Endothelial cell of umbilical vein (primary cell): ENCODE results near the gene PPP1R13B. TPM values are rescaled to one million over a fixed set of nuclear protein-coding genes. Genes with fewer than 3 reads are reported as not detected.

ENCODE experiments used
- BruUV-seq: library from RNA; stranded (reverse); fragments of 400-500 nt; replicated peaks from 2 replicates; lab custom pipeline; 2021; lab: Mats Ljungman, UMichigan
- CTCF ChIA-PET: fragments of 300-600, 350-600 bp; sonication (Branson Sonifier 250); formaldehyde crosslinking; loops from one replicate; lab custom pipeline; 2021; ENCODE audit warnings: antibody characterized with exemption, inconsistent platforms; lab: Charles Lee
- POLR2A ChIA-PET: fragments of 300-600, 350-600 bp; sonication (Branson Sonifier 250); formaldehyde crosslinking; loops from one replicate; lab custom pipeline; 2021; ENCODE audit warnings: antibody characterized with exemption, inconsistent platforms; lab: Charles Lee
- DNase-seq: peaks from one replicate; pipeline ENCODE4 v3.0.0-alpha.2; 2011; ENCODE audit warnings: low read depth, low spot score
- FAIRE-seq: peaks from 2 replicates; lab custom pipeline; 2011; peaks lifted over from hg19 to GRCh38; lab: Jason Lieb, UNC
- H2AFZ ChIP-seq: 2 replicates; pipeline ENCODE4 v1.6.0; 2012; ENCODE audit warnings: low read depth, low read length, control low read depth, inconsistent platforms
- H3K27ac ChIP-seq: 2 replicates; pipeline ENCODE4 v1.5.1; 2011; ENCODE audit warnings: low read depth, mild to moderate bottlenecking, control low read depth, low read length, moderate library complexity; ENCODE audit not compliant: insufficient read depth
- H3K27me3 ChIP-seq, 2 experiments: 2 replicates each; pipeline versions ENCODE4 v1.6.0 to v1.6.1; 2011; ENCODE audit warnings: low read length in 2 of 2, mixed read lengths in 1 of 2; ENCODE audit not compliant: control insufficient read depth in 2 of 2, insufficient read depth in 2 of 2
- H3K36me3 ChIP-seq, 2 experiments: 2 replicates in 1 of 2; 3 replicates in 1 of 2; pipeline ENCODE4 v1.5.1; 2011; ENCODE audit warnings: low read length in 2 of 2, mild to moderate bottlenecking in 1 of 2, moderate library complexity in 1 of 2; ENCODE audit not compliant: control insufficient read depth in 2 of 2, insufficient read depth in 2 of 2; ENCODE audit errors: extremely low read depth in 1 of 2
- H3K4me1 ChIP-seq: 3 replicates; pipeline ENCODE4 v1.5.1; 2011; ENCODE audit warnings: mild to moderate bottlenecking, low read length; ENCODE audit not compliant: control insufficient read depth, insufficient read depth; ENCODE audit errors: extremely low read depth
- H3K4me2 ChIP-seq: 2 replicates; pipeline ENCODE4 v1.6.1; 2011; ENCODE audit warnings: low read length, control low read depth, mixed read lengths; ENCODE audit not compliant: insufficient read depth
- H3K4me3 ChIP-seq, 3 experiments: fragments of 200-600 bp in 1 of 3; sonication (generic), shearing (Covaris generic) in 1 of 3; replicated peaks in 1 of 3; 2 replicates each; pipeline ENCODE4 v1.5.1; 2011 to 2016; ENCODE audit warnings: control low read depth in 3 of 3, low read length in 3 of 3, mild to moderate bottlenecking in 2 of 3, inconsistent platforms in 1 of 3, low read depth in 1 of 3, moderate library complexity in 1 of 3; ENCODE audit not compliant: insufficient read depth in 1 of 3
- H3K79me2 ChIP-seq: 2 replicates; pipeline ENCODE4 v1.6.0; 2012; ENCODE audit warnings: low read length, inconsistent platforms; ENCODE audit not compliant: control insufficient read depth, insufficient read depth
- H3K9ac ChIP-seq: replicated peaks from 2 replicates; pipeline ENCODE3; 2011; ENCODE audit warnings: low read length, control low read depth; ENCODE audit not compliant: insufficient read depth; ENCODE audit errors: extremely low read depth
- H3K9me1 ChIP-seq: replicated peaks from 3 replicates; pipeline ENCODE4 v1.6.0; 2011; ENCODE audit warnings: mild to moderate bottlenecking, low read length; ENCODE audit not compliant: control insufficient read depth, insufficient read depth; ENCODE audit errors: extremely low read depth
- H3K9me3 ChIP-seq: replicated peaks from 2 replicates; pipeline ENCODE4 v1.5.1; 2012; ENCODE audit warnings: low read length, inconsistent platforms; ENCODE audit not compliant: control insufficient read depth, insufficient read depth
- H4K20me1 ChIP-seq: replicated peaks from 2 replicates; pipeline ENCODE3; 2011; ENCODE audit warnings: mild to moderate bottlenecking, low read length; ENCODE audit not compliant: control insufficient read depth, insufficient read depth; ENCODE audit errors: extremely low read depth
- EZH2 ChIP-seq: IDR thresholded peaks from 2 replicates; pipeline ENCODE4 v1.6.1; 2012; ENCODE audit warnings: borderline replicate concordance, low read depth, mild to moderate bottlenecking, moderate library complexity, low read length, inconsistent platforms; ENCODE audit not compliant: severe bottlenecking
- FOS ChIP-seq: IDR thresholded peaks from 2 replicates; pipeline ENCODE4 v1.6.1; 2011; ENCODE audit warnings: mild to moderate bottlenecking, low read length, moderate library complexity, borderline replicate concordance; ENCODE audit not compliant: insufficient read depth
- GATA2 ChIP-seq: IDR thresholded peaks from 2 replicates; pipeline ENCODE4 v1.7.0; 2011; ENCODE audit warnings: low read depth, mild to moderate bottlenecking, moderate library complexity, mixed read lengths, low read length; ENCODE audit not compliant: insufficient read length, insufficient read depth
- JUN ChIP-seq: IDR thresholded peaks from 2 replicates; pipeline ENCODE4 v1.6.1; 2011; ENCODE audit warnings: borderline replicate concordance, low read depth; ENCODE audit not compliant: insufficient read length, insufficient read depth
- MAX ChIP-seq: IDR thresholded peaks from 2 replicates; pipeline ENCODE4 v1.6.1; 2011; ENCODE audit not compliant: insufficient read depth, insufficient read length
- MYC ChIP-seq: IDR thresholded peaks from one replicate; pipeline ENCODE4 v1.6.1; 2011; ENCODE audit warnings: mild to moderate bottlenecking, low read depth, low read length
- POLR2A ChIP-seq: IDR thresholded peaks from 2 replicates; pipeline ENCODE4 v1.6.1; 2012; ENCODE audit warnings: low read depth, mild to moderate bottlenecking, control low read depth, low read length
- POLR2AphosphoS5 ChIP-seq: IDR thresholded peaks from 2 replicates; pipeline ENCODE4 v1.6.1; 2012; ENCODE audit warnings: low read depth, mild to moderate bottlenecking, control low read depth, low read length, moderate library complexity; ENCODE audit not compliant: insufficient read depth
- dilution Hi-C: fragments of 300-500 bp; cut with MboI; formaldehyde crosslinking; loops from one replicate; pipeline ENCODE4 v1.15.0; 2019; ENCODE audit warnings: low sequenced_read_pairs; ENCODE audit not compliant: extremely low pct_ligation_motif_present
- intact Hi-C: fragments of 100-400 bp; cut with micrococcal nuclease; formaldehyde crosslinking; loops from one replicate; pipeline ENCODE4 v1.10.0; 2022
- polyA plus RNA-seq, 4 experiments: library from polyadenylated mRNA; depleted of rRNA in 3 of 4; stranded (reverse) in 3 of 4; unstranded in 1 of 4; fragments of >200 nt; gene quantifications; 2 replicates each; pipeline versions ENCODE4 v1.2.1 to v1.2.3, GENCODE V29; 2011 to 2012; ENCODE audit warnings: missing spikeins in 1 of 4
- total RNA-seq: library from RNA; stranded (reverse); gene quantifications from 2 replicates; pipeline ENCODE4 v1.2.3, GENCODE V29; 2021
- TF ChIP-seq, protein P1 (sequence below), 2 donors: IDR thresholded peaks; 1 replicate in 1 of 2; 2 replicates in 1 of 2; pipeline ENCODE4 v1.5.1; 2011; ENCODE audit warnings: low read length in 2 of 2, mild to moderate bottlenecking in 2 of 2, moderate library complexity in 2 of 2, control low read depth in 1 of 2, inconsistent platforms in 1 of 2, low read depth in 1 of 2; ENCODE audit not compliant: insufficient read depth in 1 of 2; ENCODE audit errors: extremely low read depth in 1 of 2

PPP1R13B gene
- total and polyA plus RNA-seq, 2 donors (not counting 3 experiments of a cell fraction or from before 2014, with no cell fraction given): 10.0 to 30.0 TPM

- Histone ChIP-seq H3K9me1 (no peaks in the 10 kb centered on the region), H3K4me3 (no peak overlapping the region), H3K9me3 (no peaks in the 10 kb centered on the region), H3K9ac (no peak overlapping the region), H4K20me1 (no peaks in the 10 kb centered on the region), H2AFZ (no peak overlapping the region), H3K79me2 (no peaks in the 10 kb centered on the region), H3K4me1 (no peaks in the 10 kb centered on the region), H3K36me3 (peaks cover 0 to 42% of the 10 kb centered on the region in 2 experiments), H3K4me2 (no peak overlapping the region), H3K27me3 (no peaks in the 10 kb centered on the region), H3K27ac (no peak overlapping the region)
- no peak for TF ChIP-seq GATA2
- TF ChIP-seq FOS: no peak
- no peak for TF ChIP-seq JUN
- no peak for TF ChIP-seq MAX
- TF ChIP-seq, protein P1, sequence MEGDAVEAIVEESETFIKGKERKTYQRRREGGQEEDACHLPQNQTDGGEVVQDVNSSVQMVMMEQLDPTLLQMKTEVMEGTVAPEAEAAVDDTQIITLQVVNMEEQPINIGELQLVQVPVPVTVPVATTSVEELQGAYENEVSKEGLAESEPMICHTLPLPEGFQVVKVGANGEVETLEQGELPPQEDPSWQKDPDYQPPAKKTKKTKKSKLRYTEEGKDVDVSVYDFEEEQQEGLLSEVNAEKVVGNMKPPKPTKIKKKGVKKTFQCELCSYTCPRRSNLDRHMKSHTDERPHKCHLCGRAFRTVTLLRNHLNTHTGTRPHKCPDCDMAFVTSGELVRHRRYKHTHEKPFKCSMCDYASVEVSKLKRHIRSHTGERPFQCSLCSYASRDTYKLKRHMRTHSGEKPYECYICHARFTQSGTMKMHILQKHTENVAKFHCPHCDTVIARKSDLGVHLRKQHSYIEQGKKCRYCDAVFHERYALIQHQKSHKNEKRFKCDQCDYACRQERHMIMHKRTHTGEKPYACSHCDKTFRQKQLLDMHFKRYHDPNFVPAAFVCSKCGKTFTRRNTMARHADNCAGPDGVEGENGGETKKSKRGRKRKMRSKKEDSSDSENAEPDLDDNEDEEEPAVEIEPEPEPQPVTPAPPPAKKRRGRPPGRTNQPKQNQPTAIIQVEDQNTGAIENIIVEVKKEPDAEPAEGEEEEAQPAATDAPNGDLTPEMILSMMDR (IDR thresholded peaks at IDR 0.05; ENCODE audit: extremely low read depth in 1 of 2, insufficient read depth in 1 of 2, low read depth in 1 of 2, low read length in 2 of 2): no peak
- no peak for TF ChIP-seq POLR2A
- TF ChIP-seq POLR2AphosphoS5: no peak
- no peak for TF ChIP-seq EZH2
- no peak for TF ChIP-seq MYC
- POLR2A ChIA-PET: no interaction called here
- dilution Hi-C loops (no loop called here), intact Hi-C loops (no loop called here)
- no peak for DNase-seq
- CTCF ChIA-PET: interaction anchor here (0.8 to 1.4 kb wide), 3 partner anchors 18 to 75 kb away, joined by 3 to 4 read pairs (median 3); partner anchors contain the start of genes XRCC3 and ZFYVE21
- FAIRE-seq: no peak
- TSS peak; percentile 33 for BruUV-seq
Measured at GRCh38 chr14:103734081-103734888, 113.1 kb downstream of the PPP1R13B start.
